MG63 (cell line): Measurements from ENCODE around the gene ANKLE2. TPM values are rescaled to one million over a fixed set of nuclear protein-coding genes. Genes with fewer than 3 reads are reported as not detected.
"Not testable (repeated sequence)": the region's sequence is repeated elsewhere in the genome, so short reads cannot be mapped to it uniquely, and the experiment has no call there.

Experiments
- DNase-seq: peaks from one replicate; pipeline ENCODE4 v3.0.0-alpha.2; 2020
- H3K27me3 ChIP-seq: fragments of 250-450 bp; sonication (Bioruptor Pico); 2 replicates; pipeline ENCODE4 v1.5.1; 2020; ENCODE audit warnings: mild to moderate bottlenecking, moderate library complexity
- H3K36me3 ChIP-seq: fragments of 250-450 bp; sonication (Bioruptor Pico); 2 replicates; pipeline ENCODE4 v1.5.1; 2020; ENCODE audit warnings: mild to moderate bottlenecking, moderate library complexity
- H3K4me3 ChIP-seq: fragments of 250-450 bp; sonication (Bioruptor Pico); 2 replicates; pipeline ENCODE4 v1.5.1; 2020; ENCODE audit warnings: mild to moderate bottlenecking, moderate library complexity
- H3K9me3 ChIP-seq: fragments of 250-450 bp; sonication (Bioruptor Pico); 2 replicates; pipeline ENCODE4 v1.5.1; 2020; ENCODE audit warnings: mild to moderate bottlenecking, moderate library complexity
- total RNA-seq: library from RNA; depleted of rRNA; stranded (reverse); fragments of >200 nt; shearing (Covaris generic); gene quantifications from 2 replicates; pipeline ENCODE4 v1.2.3, GENCODE V29; 2014; ENCODE audit warnings: low replicate concordance

ANKLE2 gene
- total RNA-seq, 1 experiment from 2014 or later = 63.0 TPM

- no peak for DNase-seq
- peaks cover 40% of the 10 kb centered on the region for H3K36me3 ChIP-seq
- no peak overlapping the region for H3K4me3 ChIP-seq
- no peaks in the 10 kb centered on the region for H3K9me3 ChIP-seq
- H3K27me3 ChIP-seq = no peaks in the 10 kb centered on the region
Observed at GRCh38 chr12:132764231-132764630, 2.6 kb upstream of the ANKLE2 start.

DNA sequence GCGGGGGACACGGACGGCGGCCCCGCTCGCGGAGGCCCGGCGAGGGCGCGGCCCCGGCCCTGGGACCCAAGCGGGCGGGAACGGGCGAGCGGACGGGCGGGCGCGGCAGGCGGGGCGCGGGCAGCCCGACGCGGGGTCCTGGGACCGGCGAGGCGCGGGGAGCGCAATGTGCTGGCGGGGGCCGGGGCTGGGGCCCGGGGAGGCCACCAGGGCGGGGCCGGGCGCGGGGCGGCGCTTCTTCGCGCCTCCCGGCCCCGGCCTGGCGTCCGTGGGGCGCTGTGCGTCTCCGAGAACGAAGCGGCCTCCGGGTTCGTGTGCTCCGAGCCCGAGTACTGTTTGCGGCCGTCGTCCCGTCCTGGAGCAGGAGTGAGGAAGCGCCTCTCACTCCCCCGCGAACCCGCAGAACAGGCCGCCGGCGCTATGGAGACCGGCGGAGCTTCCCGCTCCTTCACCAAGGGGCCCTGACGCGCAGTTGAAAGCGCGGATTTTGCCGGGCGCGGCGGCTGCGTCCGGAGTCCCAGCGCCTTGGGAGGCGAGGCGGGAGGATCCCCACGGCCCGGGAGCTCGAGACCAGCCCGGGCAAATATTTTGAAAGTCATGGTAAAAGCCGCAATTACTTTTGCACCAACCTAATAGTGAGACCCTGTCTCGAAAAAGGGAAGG lies 420 bp upstream of the ANKLE2 start:
- no peaks in the 10 kb centered on the region for H3K27me3 ChIP-seq
- H3K36me3 ChIP-seq = peaks cover 44% of the 10 kb centered on the region
- no peaks in the 10 kb centered on the region for H3K9me3 ChIP-seq
- peak overlapping the region; percentile 88 for H3K4me3 ChIP-seq
- DNase-seq = peak; percentile 91

DNA sequence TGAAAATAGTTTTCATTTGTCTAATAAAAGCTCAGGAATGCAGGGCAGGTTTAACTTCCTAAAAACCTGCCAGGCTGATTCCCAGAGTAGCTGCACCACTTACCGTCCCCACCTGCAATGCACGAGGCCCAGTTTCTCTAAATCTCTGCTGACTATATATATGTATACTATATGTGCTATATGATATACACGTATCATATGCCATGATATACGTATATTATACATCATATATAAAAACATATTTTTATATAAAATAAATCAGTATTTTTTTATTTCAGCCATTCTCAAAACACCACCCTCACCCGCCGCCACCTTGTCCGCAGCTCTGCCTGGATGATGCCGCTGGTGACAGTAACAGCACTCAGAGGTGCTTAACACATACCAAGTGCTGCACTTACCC lies 2.3 kb downstream of the ANKLE2 start:
- no peaks in the 10 kb centered on the region for H3K27me3 ChIP-seq
- peak overlapping the region; percentile 89 for H3K4me3 ChIP-seq
- H3K9me3 ChIP-seq = no peaks in the 10 kb centered on the region
- H3K36me3 ChIP-seq = peaks cover 67% of the 10 kb centered on the region
- DNase-seq = no peak

- not testable (repeated sequence) for DNase-seq, H3K27me3 ChIP-seq, H3K9me3 ChIP-seq, H3K4me3 ChIP-seq
- H3K36me3 ChIP-seq = peaks cover 73% of the 10 kb centered on the region
Observed at GRCh38 chr12:132758825-132759224, 2.8 kb downstream of the ANKLE2 start.

DNA sequence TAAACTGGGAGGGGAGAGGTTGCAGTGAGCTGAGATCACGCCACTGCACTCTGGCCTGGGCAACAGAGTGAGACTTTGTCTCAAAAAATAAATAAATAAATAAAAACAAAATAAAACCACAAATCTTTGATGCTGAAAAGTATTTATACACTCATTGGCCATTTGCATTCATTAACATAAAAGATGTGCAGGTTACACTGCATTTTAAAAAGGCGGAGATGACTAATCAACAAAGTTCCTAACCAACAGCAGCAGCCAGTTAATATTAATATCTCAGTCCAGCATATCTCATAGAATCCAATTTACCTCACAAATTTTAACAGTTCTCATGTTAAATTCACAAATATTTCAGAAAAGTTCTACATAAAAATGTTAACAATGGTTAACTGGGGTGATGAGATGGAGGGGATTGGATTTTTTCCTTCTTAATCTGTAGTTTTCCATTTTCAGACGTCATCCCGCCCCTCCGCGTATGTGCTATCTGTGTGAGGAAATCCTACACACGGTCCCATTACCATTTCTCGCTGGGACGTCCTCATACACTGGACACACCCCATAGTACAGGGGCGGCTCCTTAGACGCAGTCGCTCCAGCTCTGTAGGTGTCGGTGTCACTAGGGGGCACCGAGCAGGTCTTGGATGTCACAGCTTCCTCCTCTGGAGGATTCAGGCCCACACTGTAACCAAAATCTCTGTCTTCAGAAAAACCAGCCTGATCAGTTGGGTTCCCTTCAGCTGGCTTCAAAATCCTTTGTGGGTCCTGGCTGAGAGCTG lies 7.3 kb downstream of the ANKLE2 start:
- H3K36me3 ChIP-seq = peaks cover 88% of the 10 kb centered on the region
- no peak for DNase-seq
- H3K4me3 ChIP-seq = no peak overlapping the region
- H3K27me3 ChIP-seq = no peaks in the 10 kb centered on the region
- no peaks in the 10 kb centered on the region for H3K9me3 ChIP-seq

DNA sequence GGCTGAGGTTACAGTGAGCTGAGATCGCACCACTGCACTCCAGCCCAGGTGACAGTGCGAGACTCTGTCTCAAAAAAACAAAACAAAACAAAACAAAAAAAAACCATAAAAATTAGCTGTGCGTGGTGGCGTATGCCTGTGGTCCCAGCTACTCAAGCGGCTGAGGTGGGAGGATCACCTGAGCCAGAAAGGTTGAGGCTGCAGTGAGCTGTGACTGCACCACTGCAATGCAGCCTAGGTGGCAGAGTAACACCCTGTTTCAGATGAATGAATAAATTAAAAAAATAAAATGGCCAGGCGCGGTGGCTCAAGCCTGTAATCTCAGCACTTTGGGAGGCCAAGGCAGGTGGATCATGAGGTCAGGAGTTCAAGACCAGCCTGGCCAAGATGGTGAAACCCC lies 8.0 kb downstream of the ANKLE2 start:
- H3K27me3 ChIP-seq, DNase-seq, H3K4me3 ChIP-seq, H3K9me3 ChIP-seq: not testable (repeated sequence)
- H3K36me3 ChIP-seq = peaks cover 92% of the 10 kb centered on the region

GRCh38 chr12:132748319-132748718 lies 13.3 kb downstream of the ANKLE2 start:
- Histone ChIP-seq H3K4me3 (no peak overlapping the region), H3K27me3 (no peaks in the 10 kb centered on the region), H3K36me3 (peaks cover 90% of the 10 kb centered on the region), H3K9me3 (no peaks in the 10 kb centered on the region)
- DNase-seq = no peak

DNA sequence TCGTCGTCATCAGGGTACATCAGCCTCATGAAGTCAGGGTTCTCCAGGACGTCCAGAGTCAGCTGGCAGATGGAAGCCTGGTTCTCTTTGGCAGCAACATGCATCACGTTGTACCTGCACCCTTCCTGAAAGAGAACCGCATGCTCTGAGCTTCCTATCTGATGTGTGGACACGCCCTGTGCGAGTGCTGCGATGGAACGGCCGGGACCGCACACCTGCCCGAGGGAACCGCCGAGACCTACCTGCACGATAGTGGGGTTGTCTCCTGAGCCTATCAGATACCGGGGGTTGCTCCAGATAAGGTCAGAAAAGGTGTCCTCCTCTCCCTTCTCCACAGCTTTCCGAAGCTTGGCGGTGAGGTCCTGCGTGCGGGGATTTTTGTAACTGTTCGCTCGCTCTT lies 13.7 kb downstream of the ANKLE2 start:
- Histone ChIP-seq H3K9me3 (no peaks in the 10 kb centered on the region), H3K27me3 (no peaks in the 10 kb centered on the region), H3K4me3 (no peak overlapping the region), H3K36me3 (peaks cover 90% of the 10 kb centered on the region)
- DNase-seq = no peak

GRCh38 chr12:132747395-132747794 lies 14.2 kb downstream of the ANKLE2 start:
- no peaks in the 10 kb centered on the region for H3K9me3 ChIP-seq
- peaks cover 88% of the 10 kb centered on the region for H3K36me3 ChIP-seq
- H3K4me3 ChIP-seq = no peak overlapping the region
- no peaks in the 10 kb centered on the region for H3K27me3 ChIP-seq
- no peak for DNase-seq

- H3K27me3 ChIP-seq = no peaks in the 10 kb centered on the region
- no peaks in the 10 kb centered on the region for H3K9me3 ChIP-seq
- no peak overlapping the region for H3K4me3 ChIP-seq
- no peak for DNase-seq
- peaks cover 88% of the 10 kb centered on the region for H3K36me3 ChIP-seq
Observed at GRCh38 chr12:132746613-132747012, 15.0 kb downstream of the ANKLE2 start.

- no peaks in the 10 kb centered on the region for H3K9me3 ChIP-seq
- no peak overlapping the region for H3K4me3 ChIP-seq
- no peak for DNase-seq
- H3K36me3 ChIP-seq = peaks cover 94% of the 10 kb centered on the region
- no peaks in the 10 kb centered on the region for H3K27me3 ChIP-seq
Observed at GRCh38 chr12:132743831-132744230, 17.8 kb downstream of the ANKLE2 start.

GRCh38 chr12:132741620-132742019 lies 20.0 kb downstream of the ANKLE2 start:
- Histone ChIP-seq H3K27me3 (no peaks in the 10 kb centered on the region), H3K9me3 (no peaks in the 10 kb centered on the region), H3K4me3 (no peak overlapping the region), H3K36me3 (peaks cover 95% of the 10 kb centered on the region)
- no peak for DNase-seq

GRCh38 chr12:132740652-132741051 lies 21.0 kb downstream of the ANKLE2 start:
- Histone ChIP-seq H3K27me3 (no peaks in the 10 kb centered on the region), H3K9me3 (no peaks in the 10 kb centered on the region), H3K36me3 (peaks cover 97% of the 10 kb centered on the region), H3K4me3 (no peak overlapping the region)
- DNase-seq = no peak

- H3K27me3 ChIP-seq = no peaks in the 10 kb centered on the region
- DNase-seq = no peak
- no peak overlapping the region for H3K4me3 ChIP-seq
- no peaks in the 10 kb centered on the region for H3K9me3 ChIP-seq
- peaks cover 97% of the 10 kb centered on the region for H3K36me3 ChIP-seq
Observed at GRCh38 chr12:132740313-132740646, 21.4 kb downstream of the ANKLE2 start.

- Histone ChIP-seq H3K9me3 (no peaks in the 10 kb centered on the region), H3K4me3 (no peak overlapping the region), H3K36me3 (peaks cover 97% of the 10 kb centered on the region), H3K27me3 (no peaks in the 10 kb centered on the region)
- DNase-seq = no peak
Observed at GRCh38 chr12:132739600-132740312, 21.9 kb downstream of the ANKLE2 start.

- DNase-seq = no peak
- H3K4me3 ChIP-seq = no peak overlapping the region
- peaks cover 84% of the 10 kb centered on the region for H3K36me3 ChIP-seq
- no peaks in the 10 kb centered on the region for H3K9me3 ChIP-seq
- H3K27me3 ChIP-seq = no peaks in the 10 kb centered on the region
Observed at GRCh38 chr12:132736913-132737312, 24.7 kb downstream of the ANKLE2 start.

DNA sequence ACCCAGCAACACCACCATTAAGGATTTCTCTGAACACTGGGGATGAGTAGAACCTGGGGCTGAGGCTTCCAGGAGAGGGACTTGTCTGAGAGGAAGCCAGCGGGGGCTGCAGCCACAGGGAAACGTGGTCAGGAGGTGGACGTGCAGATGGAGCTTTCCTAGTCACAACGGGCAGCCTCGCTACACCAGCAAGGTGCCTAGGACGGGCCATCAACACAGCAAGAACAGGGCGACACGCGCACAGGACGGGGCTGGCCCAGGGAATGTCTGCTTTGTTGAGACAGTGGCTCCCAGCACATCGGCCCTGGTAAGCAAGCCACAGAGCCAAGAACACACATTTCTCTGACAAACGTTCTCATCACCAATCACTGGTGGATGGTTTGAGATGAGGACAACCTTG lies 25.3 kb downstream of the ANKLE2 start:
- Histone ChIP-seq H3K27me3 (no peaks in the 10 kb centered on the region), H3K9me3 (no peaks in the 10 kb centered on the region), H3K4me3 (no peak overlapping the region), H3K36me3 (peaks cover 83% of the 10 kb centered on the region)
- no peak for DNase-seq
